Measurements from ENCODE around the gene SHTN1.

The SHTN1 gene

DNA sequence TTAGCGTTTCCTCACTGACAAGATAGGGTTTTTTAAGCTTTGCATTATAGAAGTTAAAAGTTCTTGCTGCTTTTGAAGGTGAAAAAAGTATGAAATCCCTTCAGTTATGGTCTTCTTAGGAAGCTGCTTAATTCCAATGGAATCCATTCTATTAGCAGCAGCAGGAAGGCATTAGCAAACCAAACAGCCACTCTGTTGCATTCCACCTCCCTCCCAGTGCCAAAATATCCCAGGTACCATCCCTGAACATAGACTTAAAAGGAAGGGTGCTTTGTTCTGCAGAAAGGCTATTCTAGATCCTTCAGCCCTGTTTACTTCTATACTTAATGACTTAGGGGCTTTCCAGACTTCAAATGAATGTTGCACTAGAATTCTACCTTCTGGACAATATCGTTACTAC, 131.9 kb downstream of the SHTN1 start:
- DNase-seq (ENCODE audit: low read depth in 2 of 2), result no peak

DNA sequence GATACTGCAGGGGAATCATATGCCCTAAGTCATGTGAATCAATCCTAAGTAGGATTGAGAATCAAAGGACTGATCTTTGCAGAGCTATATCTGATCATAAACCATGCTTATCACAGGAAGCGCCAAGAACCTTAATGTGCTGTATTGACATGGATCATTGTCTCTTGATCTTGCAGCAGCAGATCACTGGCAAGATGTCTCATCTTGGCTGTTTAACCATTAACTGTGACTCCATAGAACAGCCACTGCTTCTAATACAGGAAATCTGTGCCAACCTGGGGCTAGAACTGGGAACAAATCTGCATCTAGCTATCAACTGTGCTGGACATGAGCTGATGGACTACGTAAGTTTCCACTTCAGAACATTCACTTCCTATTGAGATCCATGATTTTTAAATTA, 134.0 kb downstream of the SHTN1 start:
- DNase-seq (ENCODE audit: low read depth in 2 of 2), result no peak

DNA sequence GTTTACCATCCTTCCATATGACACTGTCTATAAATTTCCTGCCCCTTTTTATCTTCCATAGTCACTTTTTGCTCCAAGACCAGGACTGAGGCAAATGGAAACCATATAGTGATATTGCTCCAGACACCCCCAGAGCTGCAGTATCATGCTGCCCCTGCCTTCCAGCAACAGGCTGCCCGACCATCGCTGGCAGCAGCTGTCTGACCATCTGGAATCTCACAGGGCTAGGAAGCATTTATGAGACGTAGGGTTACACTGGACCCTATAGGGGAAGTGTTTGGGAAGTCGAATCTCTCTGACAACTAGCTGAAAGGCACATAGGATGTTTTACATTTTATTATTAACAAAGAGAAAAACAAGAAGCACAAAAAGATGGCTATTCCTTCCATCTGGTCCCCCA, 136.3 kb downstream of the SHTN1 start:
- DNase-seq (ENCODE audit: low read depth in 2 of 2), result no peak

DNA sequence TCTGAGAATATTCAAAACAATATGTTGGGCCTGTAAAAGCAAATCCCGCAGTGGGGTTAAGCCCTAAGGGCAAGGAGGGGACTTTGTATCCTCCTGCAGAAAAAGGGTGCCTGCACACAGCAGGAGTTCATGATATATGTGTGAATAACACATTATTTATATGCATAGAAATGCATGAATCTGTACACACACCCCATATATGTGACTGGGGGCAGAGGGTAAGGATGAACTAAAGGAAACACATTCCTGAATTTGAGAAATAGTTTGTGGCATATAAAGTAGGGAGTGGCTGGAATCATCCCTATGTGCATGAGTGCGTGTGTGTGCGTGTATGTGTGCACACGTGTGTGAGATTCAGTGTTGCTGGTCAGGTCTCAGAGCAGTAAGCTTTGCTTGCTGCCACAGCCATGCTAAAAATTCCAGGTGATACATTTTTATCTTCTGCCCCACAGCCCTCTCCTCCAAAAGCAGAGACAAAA, 136.8 kb downstream of the SHTN1 start:
- DNase-seq (ENCODE audit: low read depth in 2 of 2), result no peak

DNA sequence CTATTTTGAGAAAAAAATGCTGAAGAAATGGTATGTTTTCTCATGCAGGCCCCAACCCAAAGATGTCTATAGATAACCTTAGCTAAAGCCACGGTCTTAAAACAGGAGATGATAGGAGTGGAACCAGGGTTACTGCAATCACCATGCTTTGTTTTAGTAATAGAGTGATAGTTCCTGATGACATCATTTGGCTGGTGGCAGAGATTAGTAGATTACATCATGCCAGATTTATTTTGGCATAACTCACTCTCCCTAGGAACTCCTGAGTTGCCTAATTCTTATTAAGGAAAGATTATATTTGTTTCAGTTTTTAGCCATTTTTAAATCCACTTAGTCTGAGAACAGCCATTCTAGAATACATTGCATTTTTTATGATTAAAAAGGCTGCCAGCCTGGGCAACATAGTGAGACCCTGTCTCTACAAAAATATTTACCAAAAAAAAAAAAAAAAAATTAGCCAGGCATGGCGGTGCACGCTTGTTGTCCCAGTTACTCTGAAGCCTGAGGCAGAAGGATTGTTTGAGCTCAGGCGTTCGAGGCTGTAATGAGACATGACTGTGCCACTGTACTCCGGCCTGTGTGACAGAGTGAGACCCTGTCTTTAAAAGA, 137.9 kb downstream of the SHTN1 start:
- no peak for DNase-seq (ENCODE audit: low read depth in 2 of 2)

DNA sequence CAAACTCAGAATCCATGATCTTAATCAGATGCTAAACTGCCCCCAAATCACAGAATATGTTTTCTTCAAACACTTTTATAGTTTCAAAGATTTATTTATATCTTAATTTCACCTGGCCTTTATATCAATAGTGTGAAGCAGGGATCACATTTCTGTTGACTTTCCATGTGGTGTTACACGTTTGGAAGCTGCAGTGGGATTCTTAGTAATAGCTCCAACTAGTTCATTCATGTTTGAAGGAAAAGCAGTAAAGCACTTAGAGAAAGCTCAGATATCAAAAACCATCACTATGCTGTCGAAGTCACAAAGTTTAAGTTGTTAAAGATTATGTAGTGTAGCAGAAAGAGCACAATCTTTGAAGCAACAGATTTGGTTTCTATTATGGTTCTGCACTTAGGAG, 138.9 kb downstream of the SHTN1 start:
- no peak for DNase-seq (ENCODE audit: low read depth in 2 of 2)

DNA sequence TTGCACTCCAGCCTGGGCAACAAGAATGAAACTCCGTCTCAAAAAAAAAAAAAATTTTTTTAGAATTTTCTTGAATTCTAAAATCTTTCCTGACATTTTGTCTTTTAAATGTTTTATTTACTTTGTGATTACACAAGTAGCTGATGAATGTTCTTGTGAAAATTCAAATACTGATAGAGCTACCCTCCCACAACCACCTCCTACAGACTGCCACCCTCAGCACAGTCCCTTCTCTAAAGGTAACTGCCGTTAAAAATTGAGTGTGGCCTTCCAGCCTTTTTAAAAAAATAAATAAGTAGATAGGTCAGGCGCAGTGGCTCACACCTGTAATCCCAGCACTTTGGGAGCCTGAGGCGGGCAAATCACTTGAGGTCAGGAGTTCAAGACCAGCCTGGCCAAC, 140.6 kb downstream of the SHTN1 start:
- no peak for DNase-seq (ENCODE audit: low read depth in 2 of 2)

DNA sequence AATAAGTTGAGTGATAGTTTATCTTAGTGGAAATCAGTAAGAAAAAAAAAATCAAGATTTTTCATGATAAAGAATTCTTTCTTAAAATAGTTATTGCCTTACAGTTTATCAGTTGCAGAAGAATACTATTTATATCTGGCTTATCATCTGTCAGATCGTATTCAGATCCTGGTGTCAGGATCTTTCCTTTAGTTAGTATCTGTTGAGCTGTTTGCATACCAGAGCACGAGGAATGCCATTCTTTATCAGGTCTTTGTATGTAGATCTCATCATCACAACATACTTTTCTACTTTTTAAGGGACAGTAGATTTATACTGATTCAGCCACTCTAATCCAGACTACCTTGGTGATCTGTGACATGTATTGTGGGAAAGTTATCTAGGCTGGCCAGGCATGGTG, 143.2 kb downstream of the SHTN1 start:
- DNase-seq (ENCODE audit: low read depth in 2 of 2), result no peak

DNA sequence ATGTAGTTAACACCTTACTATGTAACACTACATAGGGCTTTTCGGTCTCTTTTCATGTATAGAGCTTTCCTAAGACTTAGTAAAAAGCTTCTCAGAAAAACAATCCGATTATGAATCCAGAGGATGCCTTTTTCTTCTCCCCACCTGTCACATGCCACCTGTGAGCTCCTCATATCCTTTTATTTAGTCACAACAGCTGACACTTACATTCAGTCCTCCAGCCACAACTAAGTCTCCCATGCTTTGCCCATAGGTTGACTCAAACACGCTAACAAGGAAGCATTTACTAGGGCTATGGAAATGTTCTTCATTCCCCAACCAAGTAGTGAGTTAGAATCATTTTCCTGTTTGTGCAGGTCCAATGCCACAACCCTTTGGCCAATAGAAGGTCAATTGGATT, 147.8 kb downstream of the SHTN1 start:
- no peak for DNase-seq (ENCODE audit: low read depth in 2 of 2)

DNA sequence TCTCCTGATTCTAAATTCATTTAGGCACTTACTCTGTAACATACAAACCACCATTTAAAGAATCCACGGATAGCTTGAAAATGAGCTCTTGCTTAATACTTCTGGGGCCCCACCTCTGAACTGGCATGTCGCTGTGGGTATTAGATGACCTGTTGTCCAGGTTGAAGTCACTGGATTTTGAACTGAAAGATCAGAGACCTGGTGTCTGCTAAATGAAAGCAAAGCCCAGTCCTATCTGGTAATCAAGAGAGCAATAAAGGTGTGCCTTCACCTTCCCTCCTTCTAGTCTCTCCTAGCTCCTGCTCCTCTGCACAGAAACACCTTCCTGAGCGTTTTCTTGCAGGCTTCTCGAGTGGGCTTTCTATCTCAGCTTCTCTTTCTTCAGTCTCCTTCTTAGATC, 151.3 kb downstream of the SHTN1 start:
- no peak for DNase-seq (ENCODE audit: low read depth in 2 of 2)

DNA sequence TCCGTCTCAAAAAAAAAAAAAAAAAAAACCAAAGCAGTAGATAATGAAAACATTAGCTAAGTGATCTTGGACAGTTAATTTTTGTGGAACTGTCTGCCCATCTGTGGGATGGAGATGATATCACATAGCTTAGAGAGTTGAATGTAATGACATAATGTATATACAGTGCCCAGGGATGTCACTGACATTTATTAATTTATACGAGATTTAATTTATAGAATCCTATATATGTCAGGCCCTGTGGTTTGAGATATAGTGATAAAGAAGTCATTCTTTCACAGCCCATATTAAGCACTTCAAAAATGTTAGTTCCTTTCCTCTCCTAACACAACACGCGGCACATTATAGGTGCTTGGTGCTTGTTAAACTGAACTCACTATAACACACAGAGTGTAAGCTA, 151.7 kb downstream of the SHTN1 start:
- DNase-seq (ENCODE audit: low read depth in 2 of 2), result no peak

DNA sequence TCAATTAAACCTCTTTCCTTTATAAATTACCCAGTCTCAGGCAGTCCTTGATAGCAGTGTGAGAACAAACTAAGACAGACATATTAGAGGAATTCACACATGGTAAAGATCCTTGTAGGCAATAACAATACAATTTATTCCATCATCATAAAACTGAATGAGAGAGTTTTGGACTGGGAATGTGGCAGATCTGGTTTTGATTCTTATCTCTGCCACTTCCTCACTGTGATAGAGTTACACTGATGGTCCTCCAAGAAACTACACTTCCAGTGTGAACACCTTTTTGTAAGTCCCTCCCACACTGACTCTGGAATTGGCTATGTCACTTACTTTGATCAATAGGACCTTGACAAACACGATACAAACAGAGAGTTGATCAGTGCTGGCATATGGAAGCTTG, 152.7 kb downstream of the SHTN1 start:
- no peak for DNase-seq (ENCODE audit: low read depth in 2 of 2)

DNA sequence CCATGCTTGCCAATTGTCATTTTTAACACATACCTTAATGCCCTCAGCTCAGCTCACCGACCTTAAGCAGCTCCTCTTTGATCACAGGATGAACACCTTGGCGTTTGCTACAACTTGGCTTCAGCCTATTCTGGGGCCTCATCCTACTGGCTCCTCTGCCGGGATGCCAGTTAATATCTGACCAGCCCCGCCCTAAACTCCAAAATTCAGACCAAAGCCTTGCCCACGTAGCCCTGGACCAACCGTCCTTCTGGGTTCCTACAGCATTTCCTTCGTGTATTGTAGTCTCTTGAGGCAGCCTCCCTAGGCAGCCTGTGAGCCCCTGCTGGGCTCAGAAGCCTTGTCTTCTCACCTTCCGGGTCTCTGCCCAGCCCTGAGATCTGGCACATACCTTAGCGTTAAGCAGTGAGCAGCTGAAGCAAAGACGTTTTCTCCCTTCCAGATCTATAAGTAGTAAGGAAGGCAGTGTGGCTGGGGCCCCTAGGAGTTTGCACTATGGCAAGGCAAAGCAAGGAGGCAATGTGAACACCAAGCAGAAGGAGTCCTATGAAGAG, 154.9 kb downstream of the SHTN1 start:
- no peak for DNase-seq (ENCODE audit: low read depth in 2 of 2)

DNA sequence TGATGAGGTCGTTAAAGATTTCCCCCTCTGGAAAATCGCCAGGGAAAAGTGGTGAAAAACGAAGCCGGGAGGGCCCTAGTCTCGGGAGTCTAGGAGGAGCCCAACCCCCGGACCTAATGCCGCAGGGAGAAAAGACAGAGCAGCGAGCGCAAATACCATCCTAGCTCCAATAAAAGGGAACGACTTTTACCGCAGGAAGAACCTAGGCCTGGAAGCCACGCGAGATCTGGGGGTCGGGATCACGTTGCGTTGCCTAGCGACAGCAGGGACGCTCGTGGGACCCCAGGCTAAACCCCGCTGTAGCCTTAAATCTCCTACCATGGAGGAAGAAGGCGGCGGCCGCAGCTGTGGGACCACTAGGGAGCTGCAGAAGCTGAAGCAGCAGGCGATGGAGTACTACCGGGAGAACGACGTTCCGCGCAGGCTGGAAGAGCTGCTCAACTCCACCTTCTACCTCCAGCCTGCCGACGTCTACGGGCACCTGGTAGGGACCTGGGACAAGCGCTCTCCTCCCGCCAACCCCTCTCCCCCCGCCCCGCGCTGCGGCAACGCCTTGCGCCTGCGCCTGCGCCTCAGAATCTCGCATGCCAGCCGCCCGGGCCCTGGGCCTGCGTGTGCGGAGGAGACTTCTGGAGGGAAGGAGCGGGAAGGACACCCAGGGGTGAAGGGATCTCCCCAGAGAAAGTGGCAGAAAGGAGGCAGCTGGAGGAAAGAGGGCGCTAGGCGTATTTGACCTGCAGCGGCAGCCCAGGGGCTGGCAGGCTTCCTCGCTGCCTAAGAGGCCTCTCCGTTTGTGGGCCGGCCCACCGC, 155.5 kb downstream of the SHTN1 start, which contains the start of gene ENO4:
Gene ENO4, plus strand, starts transcription at position 252 of the 810 bp plus-strand sequence. Its CDS starts 68 bp downstream, at position 320.
- peak in 1 of 2 experiments; percentile 28 for DNase-seq (ENCODE audit: low read depth in 2 of 2)

DNA sequence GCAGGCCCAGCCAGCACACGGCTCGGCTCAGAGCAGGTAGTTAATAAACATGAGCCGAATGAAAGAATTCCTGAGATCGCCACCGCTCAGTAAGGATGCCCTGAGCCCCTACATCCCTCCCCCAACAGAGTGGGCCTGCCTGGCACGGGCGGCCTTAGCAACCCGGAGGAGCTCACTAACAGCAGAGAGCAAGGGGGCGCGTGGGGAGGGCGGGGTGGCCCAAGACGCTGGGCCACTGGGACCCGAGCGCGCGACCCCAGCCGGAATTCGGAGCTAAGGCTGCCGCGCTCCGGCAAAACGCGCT, 156.1 kb downstream of the SHTN1 start:
- DNase-seq (ENCODE audit: low read depth in 2 of 2), result no peak

DNA sequence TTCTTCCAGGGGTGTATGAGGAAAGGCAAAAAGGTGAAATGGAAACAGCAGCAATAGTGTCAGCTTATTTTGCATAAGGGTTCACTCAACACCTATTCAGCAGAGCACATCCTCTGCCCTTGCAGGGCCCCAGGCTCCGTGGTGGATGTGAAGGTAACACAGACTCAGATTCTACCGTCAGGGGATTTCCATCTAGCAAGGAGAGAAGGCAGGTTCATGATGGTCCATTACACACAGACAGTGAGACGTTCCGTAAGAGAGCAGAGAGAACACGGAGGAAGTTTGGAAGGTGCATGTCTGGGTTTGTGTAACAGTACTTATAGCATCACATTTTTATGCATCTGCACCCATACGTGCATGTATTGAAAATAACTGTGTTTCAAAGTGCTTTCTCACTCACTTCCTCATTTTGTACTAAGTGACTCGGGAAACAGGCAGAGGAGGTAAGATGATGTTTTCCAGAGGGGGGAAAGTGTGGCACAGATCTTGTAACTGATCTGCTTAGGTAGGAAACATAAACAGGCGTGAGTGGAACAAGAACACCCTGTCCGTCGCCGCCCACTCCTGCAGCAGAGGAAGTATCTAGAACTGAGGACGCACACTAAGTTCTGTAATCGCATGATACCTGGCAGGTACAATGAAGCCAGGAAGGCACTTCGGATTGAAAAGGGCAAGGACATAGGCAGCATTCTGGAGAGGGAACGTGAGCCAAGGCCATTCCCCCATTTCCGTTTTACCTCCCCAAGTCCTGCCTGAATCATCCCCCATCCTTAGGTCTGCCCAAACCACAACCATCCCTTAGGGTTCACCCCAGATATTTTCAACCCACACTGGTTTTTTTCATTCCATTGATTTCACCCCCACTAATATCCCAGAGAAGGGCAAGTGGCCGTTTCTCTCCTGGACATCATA, 156.7 kb downstream of the SHTN1 start:
- no peak for DNase-seq (ENCODE audit: low read depth in 2 of 2)

DNA sequence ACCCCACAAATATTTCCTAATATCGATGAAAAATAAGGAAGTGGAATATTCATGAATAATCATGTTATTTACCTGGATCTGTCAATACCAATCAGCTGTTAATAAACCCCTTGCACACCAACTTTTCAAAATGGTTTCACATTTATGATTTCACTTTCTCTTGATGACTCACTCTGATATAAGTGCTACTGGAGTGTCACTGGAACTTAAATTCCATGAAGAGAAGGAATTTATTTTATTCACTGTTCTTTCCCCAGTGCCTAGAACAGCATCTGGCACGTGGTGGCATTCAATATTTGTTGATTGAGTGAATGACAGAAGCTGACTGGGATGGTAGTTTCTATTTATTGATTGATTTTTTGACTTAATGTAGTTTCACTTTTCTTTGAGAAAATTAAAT, 159.2 kb downstream of the SHTN1 start:
- no peak for DNase-seq (ENCODE audit: low read depth in 2 of 2)

DNA sequence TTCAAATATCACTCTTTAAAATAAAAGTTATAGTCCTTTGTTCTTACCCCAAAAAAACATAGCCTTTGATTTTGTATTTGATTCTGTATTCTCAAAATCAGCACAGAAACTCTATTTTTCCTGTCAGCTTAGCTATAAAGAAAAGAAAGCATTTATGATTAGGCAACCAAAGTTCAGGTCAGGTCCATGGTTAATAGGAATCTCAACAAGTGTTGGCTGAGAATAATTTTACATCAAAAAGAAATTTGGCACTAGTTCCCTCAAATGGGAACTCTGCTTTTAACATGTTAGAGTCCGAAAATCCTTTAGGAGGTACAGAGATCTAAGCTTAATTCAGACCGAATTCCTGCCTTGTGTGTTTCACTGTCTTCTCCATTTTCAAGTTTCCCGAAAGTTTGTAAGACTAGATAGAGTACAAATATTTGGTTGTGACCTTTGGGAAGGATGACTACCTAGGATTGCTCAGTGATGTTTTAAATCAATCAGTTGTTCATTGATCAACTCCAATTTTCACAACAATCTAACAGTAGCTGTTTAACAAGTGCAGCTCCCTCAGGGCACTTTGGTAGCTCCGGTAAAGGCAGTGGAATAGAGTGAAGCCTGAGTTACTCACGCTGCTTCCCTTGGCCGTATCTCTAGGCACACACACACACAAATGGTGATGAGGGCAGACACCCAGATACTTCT, 164.5 kb downstream of the SHTN1 start:
- DNase-seq (ENCODE audit: low read depth in 2 of 2), result no peak

DNA sequence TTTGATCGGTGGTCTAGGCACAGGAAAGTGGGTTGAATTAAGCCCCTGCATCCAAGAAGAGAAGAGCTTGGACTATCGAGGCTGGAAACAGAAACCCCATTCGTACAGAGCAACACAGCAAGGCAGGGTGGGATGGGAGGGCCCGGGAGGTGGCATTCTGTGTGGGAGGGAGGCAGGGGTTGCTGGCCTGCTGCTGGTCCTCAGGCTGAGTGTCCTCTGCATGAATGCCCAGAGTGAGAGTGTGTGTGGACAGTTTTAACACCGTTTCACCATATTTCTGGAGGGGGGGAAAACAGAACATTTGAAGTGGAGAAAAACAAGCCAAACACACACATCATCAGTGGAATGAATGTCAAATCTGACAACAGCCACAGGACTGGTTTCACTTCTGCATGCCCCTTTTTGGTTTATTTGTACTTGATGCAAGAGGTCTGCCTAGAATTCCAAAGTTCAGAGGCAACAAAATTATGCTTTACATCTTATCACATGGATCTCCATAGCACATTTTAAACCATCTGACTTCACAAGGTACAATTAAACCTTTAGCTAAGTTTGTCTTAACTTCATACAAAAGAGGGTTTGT, 166.8 kb downstream of the SHTN1 start:
- DNase-seq (ENCODE audit: low read depth in 2 of 2), result no peak

DNA sequence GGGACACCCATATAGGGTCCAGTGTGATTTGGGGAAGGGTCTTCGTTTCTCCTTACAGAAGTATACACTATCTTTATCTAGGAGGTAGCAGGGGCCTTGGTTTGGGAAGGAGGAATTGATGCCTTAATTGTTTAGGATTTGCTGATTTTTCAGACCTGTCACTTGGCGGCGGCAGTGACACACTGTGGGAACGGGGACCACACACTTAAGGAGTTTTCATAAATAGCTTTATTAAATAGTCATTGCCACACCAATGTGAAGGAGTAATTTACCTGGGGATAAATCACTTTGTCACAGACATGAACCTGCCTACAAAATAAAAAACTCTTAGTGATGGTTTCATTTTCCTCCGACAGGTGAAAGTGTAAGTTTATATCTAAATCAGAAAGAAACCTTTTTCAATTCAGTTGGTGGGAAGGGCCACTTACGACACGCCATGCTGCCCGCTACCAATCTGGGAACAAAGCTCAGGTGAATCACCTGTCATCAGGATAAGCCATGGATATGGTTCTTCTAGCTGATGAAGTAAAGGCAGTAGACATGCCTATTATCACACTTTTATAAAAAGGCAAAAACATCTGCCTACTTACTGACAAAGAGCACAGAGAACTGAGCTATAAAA, 168.0 kb downstream of the SHTN1 start:
- no peak for DNase-seq (ENCODE audit: low read depth in 2 of 2)

DNA sequence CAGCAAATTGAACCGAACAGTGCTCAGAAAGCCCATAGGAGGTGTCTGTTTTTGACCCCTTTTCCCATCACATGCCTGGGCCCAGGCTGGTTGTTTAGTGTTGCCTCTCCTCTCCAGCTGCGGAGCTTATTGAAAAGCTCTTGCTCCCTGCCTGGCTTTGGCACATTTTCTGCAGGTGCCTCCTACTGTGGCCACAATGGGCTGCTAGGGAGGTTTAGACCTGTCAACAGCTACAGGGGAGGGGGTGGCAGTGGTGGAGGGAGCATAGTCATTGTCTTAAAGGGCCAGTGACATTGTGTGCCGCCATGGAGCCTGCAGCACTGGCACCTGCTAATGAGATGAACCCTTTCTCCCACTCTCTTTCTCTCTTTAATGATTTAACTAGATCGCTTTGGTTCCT, 168.9 kb downstream of the SHTN1 start:
- no peak for DNase-seq (ENCODE audit: low read depth in 2 of 2)

Measured in stimulated activated CD4-positive, alpha-beta T cell treated with anti-CD3 and anti-CD28 coated beads, Interleukin-12 subunit alpha, Interleukin-12 subunit beta, amount 100 ng/mL, for 24 hours (primary cell).